Gastroesophageal sphincter (tissue), 3 donors: ENCODE data around the gene L3MBTL4.

Source experiments
- EP300 ChIP-seq: sonication (generic); formaldehyde crosslinking; IDR thresholded peaks from one replicate; pipeline ENCODE4 v1.6.1; 2017; ENCODE audit warnings: antibody characterized with exemption, mild to moderate bottlenecking
- POLR2A ChIP-seq, 2 donors: fragments of 450-650 bp; IDR thresholded peaks; one replicate each; pipeline ENCODE4 v1.6.1; 2017; ENCODE audit warnings: antibody characterized with exemption in 2 of 2, mild to moderate bottlenecking in 2 of 2, moderate library complexity in 1 of 2
- POLR2AphosphoS5 ChIP-seq: sonication (generic); formaldehyde crosslinking; IDR thresholded peaks from one replicate; pipeline ENCODE4 v1.6.1; 2017; ENCODE audit warnings: antibody characterized with exemption
- TF ChIP-seq, protein P1 (sequence below), 4 experiments: fragments of 200-600 bp in 2 of 4; fragments of 450-650 bp in 2 of 4; sonication (generic) in 1 of 4; IDR thresholded peaks; one replicate each; pipeline ENCODE4 v1.5.1; 2017 to 2019; ENCODE audit warnings: antibody characterized with exemption in 4 of 4, mild to moderate bottlenecking in 2 of 4, moderate library complexity in 2 of 4

DNA sequence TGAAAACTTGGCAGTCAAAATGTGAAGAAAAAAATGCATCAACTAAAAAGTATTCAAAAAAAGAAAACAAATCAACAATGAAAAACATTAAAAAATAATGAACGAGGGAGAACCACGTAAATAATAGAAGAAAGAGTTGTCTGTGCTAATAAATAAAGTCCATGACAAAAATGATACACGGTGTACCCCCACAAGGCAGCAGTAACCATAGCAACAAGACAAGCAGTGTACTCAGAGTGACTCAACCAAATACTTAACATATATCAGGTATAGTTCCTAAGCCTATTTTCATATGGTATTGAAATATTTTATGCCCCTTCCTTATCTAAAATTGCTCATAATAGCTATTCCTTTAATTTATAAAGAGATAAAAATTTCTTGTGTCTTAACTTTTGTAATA, 357.1 kb downstream of the L3MBTL4 start:
- TF ChIP-seq, protein P1, sequence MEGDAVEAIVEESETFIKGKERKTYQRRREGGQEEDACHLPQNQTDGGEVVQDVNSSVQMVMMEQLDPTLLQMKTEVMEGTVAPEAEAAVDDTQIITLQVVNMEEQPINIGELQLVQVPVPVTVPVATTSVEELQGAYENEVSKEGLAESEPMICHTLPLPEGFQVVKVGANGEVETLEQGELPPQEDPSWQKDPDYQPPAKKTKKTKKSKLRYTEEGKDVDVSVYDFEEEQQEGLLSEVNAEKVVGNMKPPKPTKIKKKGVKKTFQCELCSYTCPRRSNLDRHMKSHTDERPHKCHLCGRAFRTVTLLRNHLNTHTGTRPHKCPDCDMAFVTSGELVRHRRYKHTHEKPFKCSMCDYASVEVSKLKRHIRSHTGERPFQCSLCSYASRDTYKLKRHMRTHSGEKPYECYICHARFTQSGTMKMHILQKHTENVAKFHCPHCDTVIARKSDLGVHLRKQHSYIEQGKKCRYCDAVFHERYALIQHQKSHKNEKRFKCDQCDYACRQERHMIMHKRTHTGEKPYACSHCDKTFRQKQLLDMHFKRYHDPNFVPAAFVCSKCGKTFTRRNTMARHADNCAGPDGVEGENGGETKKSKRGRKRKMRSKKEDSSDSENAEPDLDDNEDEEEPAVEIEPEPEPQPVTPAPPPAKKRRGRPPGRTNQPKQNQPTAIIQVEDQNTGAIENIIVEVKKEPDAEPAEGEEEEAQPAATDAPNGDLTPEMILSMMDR (IDR thresholded peaks at IDR 0.05), result no peak
- no peak for TF ChIP-seq POLR2A (IDR thresholded peaks at IDR 0.05)
- no peak for TF ChIP-seq EP300
- no peak for TF ChIP-seq POLR2AphosphoS5
